Mucosa of descending colon (tissue), 3 donors: ENCODE measurements around the gene ABCA10. TPM values are rescaled to one million over a fixed set of nuclear protein-coding genes. Genes with fewer than 3 reads are reported as not detected.

Experiments used
- ATAC-seq: fragments of 200-7000 bp; cut with Tn5 transposase; one replicate; pipeline ENCODE4 v1.9.1; 2020; ENCODE audit warnings: mild to moderate bottlenecking, moderate library complexity
- DNase-seq, 3 donors: peaks; one replicate each; pipeline ENCODE4 v3.0.0-alpha.2; 2020
- H3K36me3 ChIP-seq: fragments of 200-600 bp; one replicate; pipeline ENCODE4 v1.8.0; 2021; ENCODE audit warnings: low read depth, mild to moderate bottlenecking
- H3K4me1 ChIP-seq: fragments of 200-600 bp; one replicate; pipeline ENCODE4 v1.8.0; 2021; ENCODE audit warnings: low read depth, mild to moderate bottlenecking
- H3K4me3 ChIP-seq: fragments of 200-600 bp; one replicate; pipeline ENCODE4 v1.8.0; 2021; ENCODE audit warnings: mild to moderate bottlenecking
- H3K9me3 ChIP-seq: fragments of 200-600 bp; one replicate; pipeline ENCODE4 v1.8.0; 2021; ENCODE audit warnings: mild to moderate bottlenecking
- intact Hi-C, 2 donors: fragments of 100-400 bp; cut with DNase I in 1 of 2; cut with micrococcal nuclease in 1 of 2; formaldehyde crosslinking; loops; one replicate each; pipeline versions ENCODE4 v1.11.0 to v1.11.1; 2022; cut with DNase I, micrococcal nuclease
- total RNA-seq, 3 donors: library from RNA; stranded (reverse); fragmentation: NEBNext Ultra II Directional in 2 of 3; extraction: Animal tissue kit (Norgen Biotek cat#: 25700) in 2 of 3; gene quantifications; one replicate each; pipeline versions ENCODE4 v1.2.1 to v1.2.4, GENCODE V29; 2021 to 2023
- TF ChIP-seq, protein P1 (sequence below): fragments of 200-600 bp; IDR thresholded peaks from one replicate; pipeline ENCODE4 v1.8.0; 2022; ENCODE audit warnings: antibody characterized with exemption, mild to moderate bottlenecking
- donor health status: DM: no; HTN: no; CAD: no; lungs with moderate emphysema.
- donor health status: DM: no; HTN: no; CAD: no.
- donor health status: DM: no; HTN: yes; CAD: no.

The ABCA10 gene
- total RNA-seq, 3 donors from 2014 or later = 3.1 to 14.2 (median 6.1) TPM

DNA sequence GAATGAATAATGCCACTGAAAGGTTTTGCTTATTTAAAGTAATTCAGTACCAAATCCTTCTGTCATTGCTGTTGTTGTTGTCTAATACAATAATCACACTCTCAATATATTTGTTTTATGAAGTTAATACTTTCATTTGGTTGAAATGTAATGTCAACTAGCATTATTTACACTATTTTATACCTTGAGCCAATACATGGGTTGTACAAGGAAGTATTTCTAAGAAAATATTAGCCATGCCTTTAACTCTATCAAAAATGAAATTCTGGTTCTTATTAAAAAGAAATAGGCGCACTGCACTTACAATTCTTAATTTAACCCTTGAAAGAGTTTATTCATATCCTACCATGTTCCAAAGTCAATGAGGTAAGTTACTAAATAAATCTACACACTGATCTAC is 17.6 kb upstream of the ABCA10 start:
- intact Hi-C loops = loop anchor here (2.0 to 10.0 kb wide), 2 partner anchors 471 kb away; no protein-coding TSS in a partner anchor

GRCh38 chr17:69245617-69246016 is 17.0 kb upstream of the ABCA10 start:
- ATAC-seq (no peak), DNase-seq (no peak)
- no peaks in the 10 kb centered on the region for H3K9me3 ChIP-seq
- no peaks in the 10 kb centered on the region for H3K36me3 ChIP-seq
- TF ChIP-seq, protein P1, sequence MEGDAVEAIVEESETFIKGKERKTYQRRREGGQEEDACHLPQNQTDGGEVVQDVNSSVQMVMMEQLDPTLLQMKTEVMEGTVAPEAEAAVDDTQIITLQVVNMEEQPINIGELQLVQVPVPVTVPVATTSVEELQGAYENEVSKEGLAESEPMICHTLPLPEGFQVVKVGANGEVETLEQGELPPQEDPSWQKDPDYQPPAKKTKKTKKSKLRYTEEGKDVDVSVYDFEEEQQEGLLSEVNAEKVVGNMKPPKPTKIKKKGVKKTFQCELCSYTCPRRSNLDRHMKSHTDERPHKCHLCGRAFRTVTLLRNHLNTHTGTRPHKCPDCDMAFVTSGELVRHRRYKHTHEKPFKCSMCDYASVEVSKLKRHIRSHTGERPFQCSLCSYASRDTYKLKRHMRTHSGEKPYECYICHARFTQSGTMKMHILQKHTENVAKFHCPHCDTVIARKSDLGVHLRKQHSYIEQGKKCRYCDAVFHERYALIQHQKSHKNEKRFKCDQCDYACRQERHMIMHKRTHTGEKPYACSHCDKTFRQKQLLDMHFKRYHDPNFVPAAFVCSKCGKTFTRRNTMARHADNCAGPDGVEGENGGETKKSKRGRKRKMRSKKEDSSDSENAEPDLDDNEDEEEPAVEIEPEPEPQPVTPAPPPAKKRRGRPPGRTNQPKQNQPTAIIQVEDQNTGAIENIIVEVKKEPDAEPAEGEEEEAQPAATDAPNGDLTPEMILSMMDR = no peak
- H3K4me3 ChIP-seq = no peak overlapping the region
- intact Hi-C loops = loop anchor here (2.0 to 10.0 kb wide), 2 partner anchors 471 kb away; no protein-coding TSS in a partner anchor
- H3K4me1 ChIP-seq = no peaks in the 10 kb centered on the region

More for the DNA sequence above, 17.6 kb upstream of the ABCA10 start:
- H3K4me3 ChIP-seq = no peak overlapping the region
- no peaks in the 10 kb centered on the region for H3K36me3 ChIP-seq
- H3K4me1 ChIP-seq = no peaks in the 10 kb centered on the region
- ATAC-seq (no peak), DNase-seq (no peak)
- TF ChIP-seq, protein P1 = no peak
- H3K9me3 ChIP-seq = no peaks in the 10 kb centered on the region

DNA sequence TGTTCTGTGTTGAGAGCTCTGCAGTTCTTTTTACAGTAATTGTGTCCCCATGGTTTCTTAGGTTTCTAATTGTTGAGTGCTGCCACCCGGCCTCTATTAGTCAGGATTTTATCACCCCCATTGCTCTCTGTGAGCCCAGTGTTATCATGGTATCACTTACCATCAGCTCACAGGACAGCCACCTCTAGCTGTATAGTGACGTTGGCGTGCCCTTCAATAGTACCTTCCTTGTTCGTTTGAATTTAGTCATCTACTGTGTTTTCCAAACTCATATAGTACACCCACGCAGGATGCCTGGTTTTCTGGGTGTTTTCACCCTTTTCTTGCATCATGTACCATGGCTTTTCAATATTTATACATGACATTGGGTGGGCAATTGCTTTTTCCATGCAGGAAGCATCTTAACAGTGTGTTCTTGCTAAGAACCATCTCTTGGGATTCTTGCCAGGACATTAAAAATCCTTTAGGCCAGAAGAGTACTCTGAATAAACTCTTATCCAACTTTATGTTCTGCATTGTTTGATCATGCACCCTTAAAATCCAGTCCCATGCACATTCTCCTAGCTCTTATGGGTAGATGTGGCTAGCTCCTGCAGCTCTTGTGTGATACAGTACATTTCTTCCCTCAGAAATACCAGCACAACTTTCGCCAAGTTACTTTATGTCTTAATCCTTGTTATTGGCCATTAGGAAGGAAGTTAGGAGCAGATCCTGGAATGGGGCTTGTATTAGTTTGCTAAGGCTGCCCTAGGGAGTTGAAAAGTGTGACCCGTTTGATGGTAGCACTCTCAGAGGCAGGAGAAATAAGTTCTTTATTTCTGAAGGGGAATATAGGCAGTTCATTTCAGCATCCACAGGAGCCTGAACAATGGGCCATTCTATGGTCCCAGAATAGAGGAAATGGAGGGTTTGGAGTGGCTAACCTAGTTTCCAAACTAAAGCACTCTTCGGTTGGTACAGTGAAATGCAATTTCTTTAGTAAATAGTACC is 11.3 kb upstream of the ABCA10 start:
- H3K4me1 ChIP-seq = no peaks in the 10 kb centered on the region
- intact Hi-C loops = loop anchor here (5.0 to 10.0 kb wide), 2 partner anchors 465 to 468 kb away; no protein-coding TSS in a partner anchor
- no peaks in the 10 kb centered on the region for H3K36me3 ChIP-seq
- no peak overlapping the region for H3K4me3 ChIP-seq
- TF ChIP-seq, protein P1 = no peak
- DNase-seq (no peak), ATAC-seq (no peak)
- no peaks in the 10 kb centered on the region for H3K9me3 ChIP-seq

GRCh38 chr17:69236946-69237345 is 8.3 kb upstream of the ABCA10 start:
- peaks cover 7% of the 10 kb centered on the region for H3K9me3 ChIP-seq
- H3K4me3 ChIP-seq = no peak overlapping the region
- DNase-seq (no peak), ATAC-seq (no peak)
- H3K36me3 ChIP-seq = no peaks in the 10 kb centered on the region
- TF ChIP-seq, protein P1 = no peak
- no peaks in the 10 kb centered on the region for H3K4me1 ChIP-seq
- intact Hi-C loops = loop anchor here in 1 of 2 donors (5.0 kb wide), 1 partner anchor 465 kb away; no protein-coding TSS in a partner anchor

DNA sequence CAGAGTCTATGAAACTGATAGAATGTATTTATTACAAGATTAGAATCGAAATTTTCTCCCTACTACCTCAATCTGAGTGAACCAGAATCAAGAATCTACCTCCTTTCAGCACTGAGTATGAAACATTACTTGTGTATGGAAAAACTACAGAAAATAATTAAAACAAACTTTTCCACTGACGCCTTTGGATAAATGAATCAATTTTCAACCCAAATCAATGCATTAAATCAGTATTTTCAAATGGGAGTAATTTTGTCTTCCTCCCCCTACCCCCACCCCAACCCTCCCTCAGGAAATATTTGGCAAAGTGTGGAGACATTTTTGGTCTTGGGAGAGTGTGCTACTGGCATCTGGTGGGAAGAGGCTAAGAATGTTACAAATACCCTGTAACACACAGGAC is 7.8 kb upstream of the ABCA10 start:
- H3K36me3 ChIP-seq = no peaks in the 10 kb centered on the region
- TF ChIP-seq, protein P1 = no peak
- H3K9me3 ChIP-seq = peaks cover 7% of the 10 kb centered on the region
- intact Hi-C loops = loop anchor here in 1 of 2 donors (5.0 kb wide), 1 partner anchor 464 kb away; no protein-coding TSS in a partner anchor
- DNase-seq (no peak), ATAC-seq (no peak)
- H3K4me1 ChIP-seq = no peaks in the 10 kb centered on the region
- H3K4me3 ChIP-seq = no peak overlapping the region
